Right lobe of liver (tissue), 6 donors: ENCODE measurements around the gene APH1B. TPM values are rescaled to one million over a fixed set of nuclear protein-coding genes. Genes with fewer than 3 reads are reported as not detected.

ENCODE experiments used
- ATAC-seq, 4 donors: fragments of 200-7000 bp; cut with Tn5 transposase; one replicate each; pipeline ENCODE4 v1.9.1; 2020; ENCODE audit warnings: mild to moderate bottlenecking in 4 of 4, moderate library complexity in 4 of 4
- DNase-seq, 3 donors: peaks; one replicate each; pipeline ENCODE4 v3.0.0-alpha.2; 2020
- H3K27ac ChIP-seq, 3 donors: fragments of 200-600 bp; one replicate each; pipeline ENCODE4 v1.8.0; 2022
- H3K27me3 ChIP-seq, 2 donors: fragments of 200-600 bp; one replicate each; pipeline ENCODE4 v1.8.0; 2022
- H3K36me3 ChIP-seq, 4 donors: fragments of 200-600 bp; sonication (generic) in 1 of 4; one replicate each; pipeline versions ENCODE4 v1.5.1 to v1.8.0; 2017 to 2022; ENCODE audit warnings: control low read depth in 1 of 4
- H3K4me1 ChIP-seq, 4 donors: fragments of 200-600 bp; sonication (generic) in 1 of 4; one replicate each; pipeline versions ENCODE4 v1.5.1 to v1.8.0; 2017 to 2022; ENCODE audit warnings: control low read depth in 1 of 4
- H3K4me3 ChIP-seq, 3 donors: fragments of 200-600 bp; one replicate each; pipeline ENCODE4 v1.8.0; 2022
- H3K9me3 ChIP-seq, 4 donors: fragments of 200-600 bp; sonication (generic) in 1 of 4; one replicate each; pipeline versions ENCODE4 v1.5.1 to v1.8.0; 2017 to 2022; ENCODE audit warnings: control low read depth in 1 of 4
- POLR2A ChIP-seq: fragments of 450-650 bp; IDR thresholded peaks from one replicate; pipeline ENCODE4 v1.6.1; 2017; ENCODE audit warnings: antibody characterized with exemption, mild to moderate bottlenecking
- WGBS: methylation state at CpG from one replicate; pipeline ENCODE4 v1.1.6; 2018; ENCODE audit warnings: low coverage, low lambda C conversion rate; ENCODE audit not compliant: insufficient coverage; ENCODE audit errors: missing lambda C conversion rate; 5-methylcytosine and 5-hydroxymethylcytosine counted together
- intact Hi-C, 2 donors: fragments of 100-400 bp; cut with DNase I; formaldehyde crosslinking; loops; one replicate each; pipeline versions ENCODE4 v1.11.2 to v1.14.1; 2022
- total RNA-seq, 6 experiments: library from RNA; depleted of rRNA in 2 of 6; stranded (reverse); fragments of >200 nt in 2 of 6; fragmentation: NEBNext Ultra II Directional in 3 of 6; extraction: Animal tissue kit (Norgen Biotek cat#: 25700) in 3 of 6; gene quantifications; one replicate each; pipeline versions ENCODE4 v1.1.0 to v1.2.4, GENCODE V29; 2016 to 2023
- TF ChIP-seq, protein P1 (sequence below), 4 donors: fragments of 200-600 bp in 3 of 4; fragments of 450-650 bp in 1 of 4; IDR thresholded peaks; one replicate each; pipeline versions ENCODE4 v1.5.1 to v1.8.0; 2016 to 2022; ENCODE audit warnings: antibody characterized with exemption in 4 of 4, mild to moderate bottlenecking in 2 of 4
- donor health status: DM: no; HTN: yes; CAD: no.
- donor health status: DM: no; HTN: no; CAD: no.
- donor health status: DM: no; HTN: no; CAD: no.
- donor health status: DM: no; HTN: yes; CAD: no.
- donor health status: DM: no; HTN: yes; CAD: no.

The APH1B gene
- total RNA-seq, 6 experiments from 2014 or later: 2.2 to 7.4 (median 4.7) TPM

DNA sequence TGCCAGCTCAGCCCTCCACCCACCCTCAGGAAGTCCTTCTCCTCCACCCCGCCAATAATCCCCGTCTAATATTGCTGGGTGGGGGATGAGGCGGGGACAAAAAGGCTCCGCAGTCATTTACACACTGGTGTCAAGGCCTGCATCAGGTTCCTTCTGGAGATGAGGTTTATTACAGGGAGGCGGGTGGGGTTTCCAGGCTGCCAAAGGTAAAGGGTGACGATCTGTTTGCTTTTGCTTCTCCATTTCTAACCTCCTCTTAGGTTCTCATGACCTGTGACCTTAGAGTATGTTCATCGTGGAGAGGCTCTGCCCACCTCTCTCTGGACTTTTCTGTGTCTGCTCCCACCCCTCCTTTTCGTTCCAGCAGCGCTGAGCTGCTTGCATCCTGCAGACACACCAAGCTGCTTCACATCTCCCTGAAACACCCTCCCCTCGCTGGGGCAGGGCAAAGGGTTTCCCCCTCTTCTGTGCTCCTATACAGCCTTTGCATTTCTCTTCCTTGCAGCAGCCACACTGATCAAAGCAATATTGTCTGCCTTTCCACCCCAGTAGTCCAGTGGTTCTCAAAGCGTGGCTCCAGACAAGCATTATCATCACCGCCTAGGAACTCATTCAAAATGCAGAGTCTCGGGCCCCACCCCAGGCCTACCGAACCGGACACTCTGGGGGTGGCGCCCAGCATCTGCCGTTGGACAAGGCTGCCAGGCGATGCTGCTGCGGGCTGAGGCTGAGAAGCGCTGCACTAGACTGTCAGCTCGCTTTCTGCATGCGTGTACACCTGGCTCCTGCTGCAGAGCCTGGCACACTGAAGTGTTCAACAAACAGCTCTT is 77.6 kb downstream of the APH1B start:
- ATAC-seq (no peak), DNase-seq (no peak)
- no peaks in the 10 kb centered on the region for H3K27me3 ChIP-seq
- TF ChIP-seq, protein P1, sequence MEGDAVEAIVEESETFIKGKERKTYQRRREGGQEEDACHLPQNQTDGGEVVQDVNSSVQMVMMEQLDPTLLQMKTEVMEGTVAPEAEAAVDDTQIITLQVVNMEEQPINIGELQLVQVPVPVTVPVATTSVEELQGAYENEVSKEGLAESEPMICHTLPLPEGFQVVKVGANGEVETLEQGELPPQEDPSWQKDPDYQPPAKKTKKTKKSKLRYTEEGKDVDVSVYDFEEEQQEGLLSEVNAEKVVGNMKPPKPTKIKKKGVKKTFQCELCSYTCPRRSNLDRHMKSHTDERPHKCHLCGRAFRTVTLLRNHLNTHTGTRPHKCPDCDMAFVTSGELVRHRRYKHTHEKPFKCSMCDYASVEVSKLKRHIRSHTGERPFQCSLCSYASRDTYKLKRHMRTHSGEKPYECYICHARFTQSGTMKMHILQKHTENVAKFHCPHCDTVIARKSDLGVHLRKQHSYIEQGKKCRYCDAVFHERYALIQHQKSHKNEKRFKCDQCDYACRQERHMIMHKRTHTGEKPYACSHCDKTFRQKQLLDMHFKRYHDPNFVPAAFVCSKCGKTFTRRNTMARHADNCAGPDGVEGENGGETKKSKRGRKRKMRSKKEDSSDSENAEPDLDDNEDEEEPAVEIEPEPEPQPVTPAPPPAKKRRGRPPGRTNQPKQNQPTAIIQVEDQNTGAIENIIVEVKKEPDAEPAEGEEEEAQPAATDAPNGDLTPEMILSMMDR (IDR thresholded peaks at IDR 0.05): no peak
- no peak for TF ChIP-seq POLR2A
- H3K4me1 ChIP-seq: no peaks in the 10 kb centered on the region
- intact Hi-C loops: no loop called here
- 75% methylated on average over 10 of the region's 22 CpGs for WGBS
- H3K27ac ChIP-seq: no peak overlapping the region
- H3K4me3 ChIP-seq: no peak overlapping the region
- no peaks in the 10 kb centered on the region for H3K9me3 ChIP-seq
- H3K36me3 ChIP-seq: no peaks in the 10 kb centered on the region

DNA sequence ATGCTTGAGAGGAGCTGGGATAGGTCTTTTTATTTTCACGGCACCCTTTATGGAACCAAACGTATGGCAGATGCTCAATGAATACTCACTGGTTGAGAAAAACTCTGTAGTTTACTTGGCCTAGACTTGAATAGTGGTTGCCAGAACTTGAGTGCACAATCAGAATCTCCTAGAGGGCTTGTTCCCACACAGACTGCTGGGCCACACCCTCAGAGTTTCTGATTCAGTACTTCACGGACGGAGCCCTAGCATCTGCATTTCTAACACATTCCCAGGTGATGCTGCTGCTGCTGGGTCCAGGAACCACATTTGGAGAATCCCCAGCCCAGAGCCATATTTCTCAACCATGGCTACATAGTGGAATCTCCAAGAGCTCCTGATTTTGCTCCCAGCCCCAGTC is 79.7 kb downstream of the APH1B start:
- TF ChIP-seq, protein P1 (IDR thresholded peaks at IDR 0.05): no peak
- TF ChIP-seq POLR2A: no peak
- H3K9me3 ChIP-seq: no peaks in the 10 kb centered on the region
- no peaks in the 10 kb centered on the region for H3K4me1 ChIP-seq
- no peak overlapping the region for H3K4me3 ChIP-seq
- no peak for ATAC-seq
- H3K27me3 ChIP-seq: no peaks in the 10 kb centered on the region
- intact Hi-C loops: no loop called here
- no peaks in the 10 kb centered on the region for H3K36me3 ChIP-seq
- WGBS: 60% methylated on average over 1 of the region's 4 CpGs
- DNase-seq: no peak
- no peak overlapping the region for H3K27ac ChIP-seq

DNA sequence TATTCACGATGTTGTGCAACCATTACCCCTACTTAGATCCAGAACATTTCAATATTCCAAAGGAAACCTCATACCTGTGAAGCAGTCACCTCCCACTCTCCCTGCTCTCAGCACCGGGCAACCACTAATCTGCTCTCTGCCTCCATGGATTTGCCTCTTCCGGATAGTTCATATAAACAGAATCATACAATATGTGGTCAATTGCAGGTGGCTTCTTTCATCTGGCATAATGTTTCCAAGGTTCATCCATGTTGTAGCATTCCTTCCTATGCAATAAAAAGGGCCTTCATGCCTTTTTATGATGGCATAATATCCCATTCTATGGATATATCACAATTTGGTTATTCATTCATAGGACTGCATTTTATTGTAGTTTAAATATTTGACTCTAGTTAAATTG is 80.3 kb downstream of the APH1B start:
- Histone ChIP-seq H3K27me3 (no peaks in the 10 kb centered on the region), H3K36me3 (no peaks in the 10 kb centered on the region), H3K4me1 (no peaks in the 10 kb centered on the region), H3K4me3 (no peak overlapping the region), H3K9me3 (no peaks in the 10 kb centered on the region), H3K27ac (no peak overlapping the region)
- intact Hi-C loops: no loop called here
- no peak for ATAC-seq
- DNase-seq: no peak
- WGBS: 94% methylated on average over 3 of the region's 3 CpGs
- TF ChIP-seq, protein P1 (IDR thresholded peaks at IDR 0.05): no peak
- TF ChIP-seq POLR2A: no peak

DNA sequence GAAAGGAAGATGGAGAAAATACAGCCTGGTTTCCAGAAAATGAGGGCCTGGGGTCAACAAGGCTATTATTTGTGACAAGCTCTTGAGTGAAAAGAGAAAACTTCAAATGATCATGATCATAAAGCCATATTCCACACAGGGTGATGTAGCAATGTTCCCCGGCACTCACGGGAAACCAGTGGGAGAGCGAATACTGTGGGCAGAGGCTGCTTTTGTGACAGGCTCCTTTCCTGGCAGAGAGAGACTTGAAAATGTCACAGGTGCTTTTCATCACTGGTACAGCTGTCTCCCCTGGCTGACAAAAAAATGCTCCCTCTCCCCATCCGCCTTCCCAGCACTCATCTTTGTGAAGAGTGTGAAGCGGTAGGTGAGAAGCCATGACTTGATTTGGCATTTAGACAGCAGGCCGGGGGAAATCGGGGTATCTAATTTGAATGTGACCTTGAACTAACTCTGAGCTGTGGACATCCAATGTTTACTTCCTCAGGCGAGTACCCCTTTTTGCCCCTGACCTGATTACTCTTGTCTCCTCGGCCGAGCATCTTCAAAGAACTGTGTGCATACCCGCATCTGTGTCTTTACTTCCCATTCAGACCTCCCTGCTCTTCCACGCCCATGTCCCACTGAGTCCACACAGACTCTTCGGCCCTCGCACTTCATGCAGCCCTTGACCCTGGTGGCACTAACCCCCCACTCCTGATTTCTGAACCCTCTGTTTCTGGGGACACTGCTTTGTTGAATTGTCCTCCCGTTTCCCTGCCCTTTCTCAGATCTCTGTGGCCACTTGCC is 81.0 kb downstream of the APH1B start:
- Histone ChIP-seq H3K36me3 (no peaks in the 10 kb centered on the region), H3K27ac (no peak overlapping the region), H3K27me3 (no peaks in the 10 kb centered on the region), H3K4me3 (no peak overlapping the region), H3K9me3 (no peaks in the 10 kb centered on the region), H3K4me1 (no peaks in the 10 kb centered on the region)
- WGBS: 67% methylated on average over 10 of the region's 15 CpGs
- no peak for DNase-seq
- TF ChIP-seq, protein P1 (IDR thresholded peaks at IDR 0.05): no peak
- TF ChIP-seq POLR2A: no peak
- intact Hi-C loops: no loop called here
- no peak for ATAC-seq

Other genes with a start within 250 kb of the APH1B start
- gene TPM1, start 234.9 kb upstream of the APH1B start, total RNA-seq: 100 to 1,000 TPM in 3 of 6 experiments, 10 to 100 TPM in 3; 44.3 to 180 (median 91.6) TPM
- 10 to 100 TPM; 16.4 to 34.8 (median 21.5) TPM for gene LACTB, start 155.7 kb upstream of the APH1B start, total RNA-seq
- 100 to 1,000 TPM in 3 of 6 experiments, 10 to 100 TPM in 3; 63.9 to 115 (median 99.8) TPM for gene RPS27L, start 120.1 kb upstream of the APH1B start, total RNA-seq
- 10 to 100 TPM in 4 of 6 experiments, 1 to 10 TPM in 2; 5.8 to 50.7 (median 14.3) TPM for gene RAB8B, start 88.0 kb upstream of the APH1B start, total RNA-seq
- gene CA12, start 104.2 kb downstream of the APH1B start, total RNA-seq: 10 to 100 TPM in 2 of 6 experiments, 1 to 10 TPM in 1, under 1 TPM in 3; 0.02 to 18.3 (median 1.4) TPM
- 10 to 100 TPM; 21.9 to 33.8 (median 24.8) TPM for gene USP3, start 227.0 kb downstream of the APH1B start, total RNA-seq